SU-DHL-6 (cell line): Measurements from ENCODE around the gene HMCES.

Experiments
- EZH2phosphoT487 ChIP-seq: fragments of 200-600 bp; sonication (generic), shearing (Covaris generic); conservative IDR thresholded peaks from 2 replicates; pipeline ENCODE4 v1.6.1; 2018; ENCODE audit warnings: mild to moderate bottlenecking, antibody characterized with exemption, low read length, moderate library complexity, mixed read lengths
- TF ChIP-seq, protein P1 (sequence below): fragments of 200-600 bp; sonication (generic); IDR thresholded peaks from one replicate; pipeline ENCODE4 v1.5.1; 2017; ENCODE audit warnings: antibody characterized with exemption, mild to moderate bottlenecking, low read length, moderate library complexity; ENCODE audit not compliant: insufficient read depth, poor library complexity, severe bottlenecking

GRCh38 chr3:129320825-129321487 is 42.3 kb downstream of the HMCES start:
- no peak for TF ChIP-seq EZH2phosphoT487
- TF ChIP-seq, protein P1, sequence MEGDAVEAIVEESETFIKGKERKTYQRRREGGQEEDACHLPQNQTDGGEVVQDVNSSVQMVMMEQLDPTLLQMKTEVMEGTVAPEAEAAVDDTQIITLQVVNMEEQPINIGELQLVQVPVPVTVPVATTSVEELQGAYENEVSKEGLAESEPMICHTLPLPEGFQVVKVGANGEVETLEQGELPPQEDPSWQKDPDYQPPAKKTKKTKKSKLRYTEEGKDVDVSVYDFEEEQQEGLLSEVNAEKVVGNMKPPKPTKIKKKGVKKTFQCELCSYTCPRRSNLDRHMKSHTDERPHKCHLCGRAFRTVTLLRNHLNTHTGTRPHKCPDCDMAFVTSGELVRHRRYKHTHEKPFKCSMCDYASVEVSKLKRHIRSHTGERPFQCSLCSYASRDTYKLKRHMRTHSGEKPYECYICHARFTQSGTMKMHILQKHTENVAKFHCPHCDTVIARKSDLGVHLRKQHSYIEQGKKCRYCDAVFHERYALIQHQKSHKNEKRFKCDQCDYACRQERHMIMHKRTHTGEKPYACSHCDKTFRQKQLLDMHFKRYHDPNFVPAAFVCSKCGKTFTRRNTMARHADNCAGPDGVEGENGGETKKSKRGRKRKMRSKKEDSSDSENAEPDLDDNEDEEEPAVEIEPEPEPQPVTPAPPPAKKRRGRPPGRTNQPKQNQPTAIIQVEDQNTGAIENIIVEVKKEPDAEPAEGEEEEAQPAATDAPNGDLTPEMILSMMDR = no peak
